Left lung (tissue), 10 donors: ENCODE data around the gene FAM171A2. TPM values are rescaled to one million over a fixed set of nuclear protein-coding genes. Genes with fewer than 3 reads are reported as not detected.

Experiments
- ATAC-seq: fragments of 200-7000 bp; cut with Tn5 transposase; one replicate; pipeline ENCODE4 v1.9.1; 2020; ENCODE audit warnings: moderate library complexity
- DNase-seq, 4 donors: peaks; one replicate each; pipeline ENCODE4 v3.0.0-alpha.2; 2013 to 2020
- H3K27ac ChIP-seq, 2 donors: fragments of 200-600 bp; sonication (generic) in 1 of 2; one replicate each; pipeline versions ENCODE4 v1.5.0 to v1.8.0; 2020 to 2021
- H3K27me3 ChIP-seq, 2 donors: fragments of 200-600 bp; sonication (generic) in 1 of 2; one replicate each; pipeline versions ENCODE4 v1.5.0 to v1.8.0; 2020 to 2021
- H3K36me3 ChIP-seq, 2 donors: fragments of 200-600 bp; sonication (generic) in 1 of 2; one replicate each; pipeline versions ENCODE4 v1.5.0 to v1.8.0; 2020 to 2021
- H3K4me1 ChIP-seq, 2 donors: fragments of 200-600 bp; one replicate each; pipeline ENCODE4 v1.8.0; 2021
- H3K4me3 ChIP-seq, 2 donors: fragments of 200-600 bp; sonication (generic) in 1 of 2; one replicate each; pipeline versions ENCODE4 v1.5.0 to v1.8.0; 2020 to 2021; ENCODE audit warnings: mild to moderate bottlenecking in 1 of 2
- H3K9me3 ChIP-seq, 2 donors: fragments of 200-600 bp; sonication (generic) in 1 of 2; one replicate each; pipeline versions ENCODE4 v1.5.0 to v1.8.0; 2020 to 2021
- CTCF ChIP-seq, 2 donors: fragments of 200-600 bp; sonication (generic) in 1 of 2; IDR thresholded peaks; one replicate each; pipeline versions ENCODE4 v1.5.0 to v1.8.0; 2021; ENCODE audit warnings: antibody characterized with exemption in 2 of 2
- intact Hi-C, 2 donors: fragments of 100-400 bp; cut with DNase I; formaldehyde crosslinking; loops; one replicate each; pipeline versions ENCODE4 v1.11.2 to v1.14.2; 2022
- polyA plus RNA-seq, 6 donors: library from polyadenylated mRNA; unstranded; fragments of 120-200 nt; gene quantifications; one replicate each; pipeline ENCODE4 v1.2.1, GENCODE V29; 2013; ENCODE audit not compliant: insufficient read length in 6 of 6
- total RNA-seq, 2 donors: library from RNA; stranded (reverse); fragmentation: NEBNext Ultra II Directional; extraction: Animal tissue kit (Norgen Biotek cat#: 25700); gene quantifications; one replicate each; pipeline ENCODE4 v1.2.1, GENCODE V29; 2021
- donor health status: DM: no; HTN: yes; CAD: no.
- donor health status: DM: no; HTN: no; CAD: no.

The FAM171A2 gene
- total and polyA plus RNA-seq, 8 donors = 1.4 to 34.0 (median 29.4) TPM

DNA sequence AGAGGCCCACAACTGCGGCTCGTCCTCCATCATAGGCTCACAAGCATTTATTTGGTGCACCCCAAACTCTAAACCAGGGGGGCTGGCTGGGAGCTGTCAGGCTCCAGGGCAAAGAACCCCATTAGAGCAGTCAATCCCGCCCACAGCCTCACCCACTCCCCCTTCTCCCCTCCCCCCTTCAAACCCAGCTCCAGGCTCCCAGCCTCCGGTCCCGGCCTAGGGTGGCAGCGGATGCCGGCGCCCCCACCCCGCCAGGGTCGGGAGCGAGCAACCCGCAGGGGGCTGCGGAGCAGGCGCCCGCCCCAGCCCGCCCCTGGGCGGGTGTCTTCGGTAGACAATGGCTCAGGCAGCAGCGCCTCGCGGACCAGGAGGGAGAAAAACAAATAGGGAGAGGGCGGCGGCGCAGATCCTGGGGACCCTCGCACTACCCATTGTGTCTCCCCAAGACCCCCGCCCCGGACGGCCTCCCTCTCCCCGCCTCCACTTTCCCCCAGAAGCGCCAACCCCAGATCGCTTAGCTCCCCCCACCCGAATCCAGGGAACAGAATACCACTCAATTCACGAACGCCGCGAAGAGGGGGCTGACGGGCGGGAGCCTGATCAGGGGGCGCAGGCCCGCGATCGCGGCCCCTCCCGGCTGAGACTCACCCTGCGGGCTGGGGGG is 572 bp downstream of the FAM171A2 start:
- no peaks in the 10 kb centered on the region for H3K36me3 ChIP-seq
- H3K4me1 ChIP-seq = peaks cover 4 to 21% of the 10 kb centered on the region in 2 donors
- ATAC-seq (peak; percentile 30), DNase-seq (no peak)
- no peak for TF ChIP-seq CTCF (IDR thresholded peaks at IDR 0.05)
- intact Hi-C loops = no loop called here
- H3K27ac ChIP-seq = no peak overlapping the region
- H3K4me3 ChIP-seq = peak overlapping the region; percentile 48 to 57
- H3K27me3 ChIP-seq = peaks cover 0 to 44% of the 10 kb centered on the region in 2 donors
- H3K9me3 ChIP-seq = no peaks in the 10 kb centered on the region

DNA sequence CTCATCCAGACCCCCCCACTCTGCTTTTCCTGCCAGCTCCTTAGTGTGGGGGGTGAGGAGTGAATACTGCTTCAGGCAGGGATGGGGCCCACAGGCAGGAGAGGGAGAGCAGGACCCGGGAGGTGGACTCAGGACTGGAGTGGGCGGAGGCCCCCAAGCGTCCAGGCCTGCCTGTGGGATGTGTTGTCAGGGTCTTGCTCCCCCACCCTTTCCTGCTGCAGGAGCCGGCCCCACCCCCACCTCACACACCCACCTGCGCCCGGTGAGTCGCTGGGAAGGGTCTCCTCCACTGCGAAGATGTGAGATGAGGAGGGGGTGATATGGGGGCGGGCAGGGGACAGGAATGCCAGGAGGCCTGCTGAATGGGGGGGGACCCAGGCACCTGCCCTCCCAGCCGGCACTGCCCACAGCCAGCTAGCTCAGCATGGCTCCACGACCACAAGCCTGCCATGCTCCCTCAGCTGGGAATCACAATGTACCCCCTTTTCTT is 1.1 kb downstream of the FAM171A2 start:
- H3K36me3 ChIP-seq = no peaks in the 10 kb centered on the region
- no peak overlapping the region for H3K27ac ChIP-seq
- peaks cover 0 to 44% of the 10 kb centered on the region in 2 donors for H3K27me3 ChIP-seq
- DNase-seq (no peak), ATAC-seq (no peak)
- H3K4me1 ChIP-seq = peaks cover 4 to 21% of the 10 kb centered on the region in 2 donors
- intact Hi-C loops = no loop called here
- TF ChIP-seq CTCF (IDR thresholded peaks at IDR 0.05) = no peak
- peak overlapping the region; percentile 48 to 57 for H3K4me3 ChIP-seq
- no peaks in the 10 kb centered on the region for H3K9me3 ChIP-seq

GRCh38 chr17:44361292-44362260 is 2.1 kb downstream of the FAM171A2 start:
- H3K4me3 ChIP-seq = no peak overlapping the region
- TF ChIP-seq CTCF (IDR thresholded peaks at IDR 0.05) = no peak
- ATAC-seq = no peak
- peak in 1 of 4 donors; percentile 28 for DNase-seq
- H3K27ac ChIP-seq = no peak overlapping the region
- no peaks in the 10 kb centered on the region for H3K9me3 ChIP-seq
- no peaks in the 10 kb centered on the region for H3K36me3 ChIP-seq
- peaks cover 0 to 44% of the 10 kb centered on the region in 2 donors for H3K27me3 ChIP-seq
- intact Hi-C loops = no loop called here
- peaks cover 4 to 21% of the 10 kb centered on the region in 2 donors for H3K4me1 ChIP-seq

GRCh38 chr17:44360826-44361225 is 2.8 kb downstream of the FAM171A2 start:
- no peak for ATAC-seq
- no peak for TF ChIP-seq CTCF (IDR thresholded peaks at IDR 0.05)
- peaks cover 4 to 21% of the 10 kb centered on the region in 2 donors for H3K4me1 ChIP-seq
- no peak overlapping the region for H3K4me3 ChIP-seq
- no peak overlapping the region for H3K27ac ChIP-seq
- H3K27me3 ChIP-seq = peaks cover 0 to 39% of the 10 kb centered on the region in 2 donors
- intact Hi-C loops = no loop called here
- peak in 2 of 4 donors; percentile 31 to 70 for DNase-seq
- no peaks in the 10 kb centered on the region for H3K9me3 ChIP-seq
- no peaks in the 10 kb centered on the region for H3K36me3 ChIP-seq

DNA sequence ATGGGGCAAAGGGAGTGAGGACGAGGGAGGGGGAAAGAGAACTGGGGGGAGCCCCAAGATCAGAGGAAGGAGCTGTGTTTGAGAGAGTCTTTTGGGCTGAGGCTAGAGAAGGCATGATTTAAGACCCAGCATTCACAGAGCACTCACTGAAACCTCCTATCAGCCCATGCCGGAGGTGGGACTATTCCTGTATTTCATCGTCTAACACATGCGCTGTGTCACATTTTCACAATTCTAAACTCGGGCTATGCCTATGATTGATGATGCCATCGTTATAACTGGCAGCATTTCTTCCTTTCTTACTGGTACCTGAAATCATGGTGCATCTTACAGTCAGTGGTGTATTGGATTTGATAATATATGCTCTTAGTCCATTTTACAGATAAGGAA is 3.5 kb downstream of the FAM171A2 start:
- Histone ChIP-seq H3K27ac (no peak overlapping the region), H3K4me1 (peaks cover 4 to 21% of the 10 kb centered on the region in 2 donors), H3K9me3 (no peaks in the 10 kb centered on the region), H3K27me3 (peaks cover 0 to 44% of the 10 kb centered on the region in 2 donors), H3K4me3 (no peak overlapping the region), H3K36me3 (no peaks in the 10 kb centered on the region)
- TF ChIP-seq CTCF (IDR thresholded peaks at IDR 0.05) = no peak
- DNase-seq (no peak), ATAC-seq (no peak)
- intact Hi-C loops = no loop called here
